H54 (cell line): ENCODE measurements around the gene DPP6.

Experiments
- DNase-seq: peaks from one replicate; pipeline ENCODE4 v3.0.0; 2011; ENCODE audit warnings: low spot score, mixed read lengths; ENCODE audit not compliant: insufficient read length
- FAIRE-seq: peaks from 3 replicates; lab custom pipeline; 2011; peaks lifted over from hg19 to GRCh38; lab: Jason Lieb, UNC
- POLR2A ChIP-seq: IDR thresholded peaks from 2 replicates; pipeline ENCODE4 v1.6.1; 2011; ENCODE audit warnings: low read depth, mild to moderate bottlenecking, low read length

The DPP6 gene

GRCh38 chr7:154682003-154682402 lies 629.8 kb downstream of the DPP6 start:
- no peak for TF ChIP-seq POLR2A
- DNase-seq: no peak
- FAIRE-seq: no peak

GRCh38 chr7:154684666-154685563 lies 632.7 kb downstream of the DPP6 start:
- no peak for TF ChIP-seq POLR2A

DNA sequence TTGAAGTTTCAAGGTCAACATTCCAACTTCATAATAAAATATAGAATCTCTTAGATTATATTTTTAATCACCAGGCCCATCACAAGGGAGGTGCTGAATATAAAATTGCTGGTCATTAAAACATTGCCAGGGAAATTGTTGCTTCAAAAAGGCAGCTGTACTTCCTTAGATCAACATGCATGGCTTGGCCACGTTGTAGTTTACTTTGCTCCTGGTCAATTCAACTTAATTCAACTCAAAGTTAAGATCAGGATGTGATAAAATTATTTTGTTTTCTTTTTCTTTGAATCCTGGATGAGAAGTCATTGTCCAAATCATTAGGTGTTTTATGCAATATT lies 633.3 kb downstream of the DPP6 start:
- no peak for FAIRE-seq
- DNase-seq: no peak
- TF ChIP-seq POLR2A: no peak

More at GRCh38 chr7:154684666-154685563, 632.7 kb downstream of the DPP6 start:
- no peak for FAIRE-seq
- DNase-seq: no peak

DNA sequence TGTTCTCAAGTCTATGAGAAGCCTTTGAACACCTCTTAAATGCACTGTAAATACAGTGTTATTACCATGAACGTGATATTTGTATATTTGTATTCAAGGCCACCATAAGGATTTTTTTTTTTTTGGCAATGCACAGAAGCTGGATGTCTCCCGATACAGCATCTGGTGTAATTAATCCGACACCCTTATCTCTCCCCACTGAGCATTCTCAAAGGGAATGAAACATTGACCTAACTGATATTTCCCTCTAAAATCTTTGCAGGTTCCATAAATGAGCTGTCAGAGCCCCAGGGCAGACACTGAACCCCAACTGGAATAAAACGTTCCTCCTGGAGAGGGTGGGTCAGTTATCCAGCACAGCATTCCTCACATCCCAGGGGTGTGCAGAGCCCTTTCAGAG lies 634.1 kb downstream of the DPP6 start:
- no peak for FAIRE-seq
- no peak for DNase-seq
- no peak for TF ChIP-seq POLR2A

DNA sequence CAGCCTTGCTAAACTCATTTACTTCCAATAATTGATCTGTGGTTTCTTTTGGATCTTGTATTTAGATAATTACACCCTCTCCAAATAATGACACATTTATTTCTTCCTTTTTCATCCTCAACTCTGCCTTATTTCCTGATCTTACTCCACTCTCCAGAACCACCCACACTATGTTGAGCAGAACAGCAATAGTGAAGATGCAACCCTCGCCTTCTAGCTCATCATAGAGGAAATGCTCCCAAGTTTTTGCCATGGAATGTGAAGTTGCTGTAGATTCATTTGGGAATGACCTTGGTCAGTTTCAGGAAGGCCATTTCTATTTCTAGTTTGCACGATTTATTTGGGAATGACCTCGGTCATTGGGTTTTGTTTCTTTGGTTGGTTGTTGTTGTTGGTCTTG lies 636.8 kb downstream of the DPP6 start:
- TF ChIP-seq POLR2A: no peak
- no peak for DNase-seq
- no peak for FAIRE-seq

DNA sequence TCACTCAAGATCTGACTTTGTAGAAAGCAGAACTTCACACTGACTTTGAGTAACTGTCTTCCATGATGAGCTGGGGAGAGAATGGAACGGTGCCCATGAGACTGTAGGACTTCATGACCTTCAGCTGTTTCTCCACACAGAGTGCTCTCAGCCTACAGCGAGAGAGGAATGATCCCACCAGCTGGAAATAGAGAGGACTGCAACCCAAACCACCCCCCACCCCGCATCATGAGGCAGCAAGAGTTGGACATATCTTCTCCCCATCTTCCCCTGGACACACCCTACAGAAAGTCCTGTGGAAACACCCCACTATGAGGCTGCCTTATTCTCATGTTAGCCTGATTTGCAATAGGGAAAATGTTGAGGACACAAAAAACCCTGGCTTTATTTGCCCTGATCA lies 638.2 kb downstream of the DPP6 start:
- FAIRE-seq: no peak
- TF ChIP-seq POLR2A: no peak
- no peak for DNase-seq

DNA sequence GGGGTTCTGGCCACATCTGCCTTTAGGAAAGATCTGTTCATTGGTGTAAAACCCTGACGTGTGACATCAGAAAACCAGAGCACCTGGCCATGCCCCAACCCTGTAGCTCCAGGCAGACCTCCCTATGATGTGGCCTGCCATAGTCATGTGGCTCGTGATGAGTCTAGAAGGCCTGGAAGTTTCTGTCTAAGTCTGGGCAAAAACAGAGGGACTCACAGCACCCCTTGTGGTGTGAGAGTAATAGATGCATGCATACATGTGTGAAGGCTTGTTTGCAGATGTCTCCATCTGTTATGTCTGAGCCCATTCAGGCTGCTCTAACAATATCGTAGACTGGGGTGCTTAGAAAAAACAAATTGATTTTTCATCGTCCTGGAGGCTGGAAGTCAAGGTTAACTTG lies 641.5 kb downstream of the DPP6 start:
- DNase-seq (no peak), FAIRE-seq (no peak)
- no peak for TF ChIP-seq POLR2A

- FAIRE-seq: no peak
- TF ChIP-seq POLR2A: no peak
- no peak for DNase-seq
Observed at GRCh38 chr7:154695836-154696235, 643.6 kb downstream of the DPP6 start.

GRCh38 chr7:154696556-154696955 lies 644.4 kb downstream of the DPP6 start:
- TF ChIP-seq POLR2A: no peak
- no peak for DNase-seq
- FAIRE-seq: no peak

- DNase-seq (peak; percentile 15), FAIRE-seq (no peak)
- no peak for TF ChIP-seq POLR2A
Observed at GRCh38 chr7:154698726-154699291, 646.6 kb downstream of the DPP6 start.

- DNase-seq (no peak), FAIRE-seq (no peak)
- TF ChIP-seq POLR2A: no peak
Observed at GRCh38 chr7:154699417-154699816, 647.2 kb downstream of the DPP6 start.

DNA sequence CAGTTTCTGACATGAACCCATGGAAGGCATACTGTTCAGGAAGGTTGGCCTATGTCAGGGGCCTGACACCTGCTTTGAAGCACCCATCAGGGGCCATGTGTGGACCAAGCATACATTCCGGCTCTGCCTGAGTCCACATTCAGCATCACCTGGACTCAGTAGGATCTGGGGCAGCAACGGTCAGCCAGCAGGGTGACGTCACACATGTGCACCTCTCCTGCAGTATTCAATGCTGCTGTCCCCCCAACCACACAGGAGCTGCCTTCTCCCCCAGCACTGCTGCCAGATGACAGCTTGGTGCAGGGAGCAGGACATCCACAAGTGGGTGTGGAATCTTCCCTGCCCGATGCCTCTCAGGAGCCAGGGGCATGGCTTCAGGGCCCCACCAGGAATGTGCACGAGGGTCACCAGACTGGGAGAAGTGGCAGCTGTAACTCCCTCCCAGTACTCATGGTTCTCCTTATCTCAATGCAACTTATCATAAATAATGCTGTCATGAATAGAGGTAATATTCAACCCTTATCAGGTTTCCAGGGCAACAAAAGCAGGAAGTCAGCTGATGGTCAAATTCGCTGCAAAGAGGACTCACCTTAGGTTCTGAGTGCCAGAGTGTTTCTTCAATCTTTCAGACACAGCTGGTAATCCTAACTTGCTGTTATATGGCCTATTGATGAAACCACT lies 657.8 kb downstream of the DPP6 start:
- TF ChIP-seq POLR2A: no peak
- no peak for FAIRE-seq

GRCh38 chr7:154720016-154720415 lies 667.8 kb downstream of the DPP6 start:
- no peak for TF ChIP-seq POLR2A
- DNase-seq: no peak
- FAIRE-seq: no peak

More for the DNA sequence above, 657.8 kb downstream of the DPP6 start:
- no peak for DNase-seq

GRCh38 chr7:154721086-154721485 lies 668.9 kb downstream of the DPP6 start:
- DNase-seq (no peak), FAIRE-seq (no peak)
- no peak for TF ChIP-seq POLR2A
